ENCODE results near the gene SLX9.
"Not testable (repeated sequence)": the region's sequence is repeated elsewhere in the genome, so short reads cannot be mapped to it uniquely, and the experiment has no call there.

- TF ChIP-seq, protein P1, sequence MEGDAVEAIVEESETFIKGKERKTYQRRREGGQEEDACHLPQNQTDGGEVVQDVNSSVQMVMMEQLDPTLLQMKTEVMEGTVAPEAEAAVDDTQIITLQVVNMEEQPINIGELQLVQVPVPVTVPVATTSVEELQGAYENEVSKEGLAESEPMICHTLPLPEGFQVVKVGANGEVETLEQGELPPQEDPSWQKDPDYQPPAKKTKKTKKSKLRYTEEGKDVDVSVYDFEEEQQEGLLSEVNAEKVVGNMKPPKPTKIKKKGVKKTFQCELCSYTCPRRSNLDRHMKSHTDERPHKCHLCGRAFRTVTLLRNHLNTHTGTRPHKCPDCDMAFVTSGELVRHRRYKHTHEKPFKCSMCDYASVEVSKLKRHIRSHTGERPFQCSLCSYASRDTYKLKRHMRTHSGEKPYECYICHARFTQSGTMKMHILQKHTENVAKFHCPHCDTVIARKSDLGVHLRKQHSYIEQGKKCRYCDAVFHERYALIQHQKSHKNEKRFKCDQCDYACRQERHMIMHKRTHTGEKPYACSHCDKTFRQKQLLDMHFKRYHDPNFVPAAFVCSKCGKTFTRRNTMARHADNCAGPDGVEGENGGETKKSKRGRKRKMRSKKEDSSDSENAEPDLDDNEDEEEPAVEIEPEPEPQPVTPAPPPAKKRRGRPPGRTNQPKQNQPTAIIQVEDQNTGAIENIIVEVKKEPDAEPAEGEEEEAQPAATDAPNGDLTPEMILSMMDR (IDR thresholded peaks at IDR 0.05), result not testable (repeated sequence)
- TF ChIP-seq POLR2A, POLR2AphosphoS5 (IDR thresholded peaks at IDR 0.05): not testable (repeated sequence)
Observed at GRCh38 chr21:45024516-45024915, 84.7 kb downstream of the SLX9 start.

All from breast epithelium (tissue), 3 donors.